Hepatocyte (in vitro differentiated cells): ENCODE results near the gene TBRG1.
"Not testable (repeated sequence)": the region's sequence is repeated elsewhere in the genome, so short reads cannot be mapped to it uniquely, and the experiment has no call there.

Experiments
- EZH2 ChIP-seq: fragments of 200-600 bp; sonication (generic); IDR thresholded peaks from 2 replicates; pipeline ENCODE4 v1.6.1; 2016; ENCODE audit warnings: antibody characterized with exemption, mild to moderate bottlenecking, borderline replicate concordance
- TF ChIP-seq, protein P1 (sequence below): fragments of 200-600 bp; sonication (generic); IDR thresholded peaks from 2 replicates; pipeline ENCODE4 v1.5.1; 2016; ENCODE audit warnings: antibody characterized with exemption, mild to moderate bottlenecking; ENCODE audit not compliant: poor library complexity

DNA sequence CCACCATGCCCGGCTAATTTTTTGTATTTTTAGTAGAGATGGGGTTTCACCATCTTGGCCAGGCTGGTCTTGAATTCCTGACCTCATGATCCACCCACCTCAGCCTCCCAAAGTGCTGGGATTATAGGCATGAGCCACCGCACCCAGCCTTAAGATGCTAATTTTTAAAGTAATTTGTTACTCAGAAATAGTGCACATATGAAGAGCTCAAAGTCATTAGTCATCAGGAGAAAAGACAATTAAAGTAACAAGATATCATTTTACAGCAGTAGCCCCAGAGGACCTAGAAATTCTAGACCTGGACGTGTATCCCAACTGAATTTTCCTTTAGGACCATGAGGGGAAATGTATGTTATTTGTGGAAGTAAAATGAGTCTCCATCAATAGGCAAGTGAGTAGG is 19.9 kb upstream of the TBRG1 start:
- TF ChIP-seq, protein P1, sequence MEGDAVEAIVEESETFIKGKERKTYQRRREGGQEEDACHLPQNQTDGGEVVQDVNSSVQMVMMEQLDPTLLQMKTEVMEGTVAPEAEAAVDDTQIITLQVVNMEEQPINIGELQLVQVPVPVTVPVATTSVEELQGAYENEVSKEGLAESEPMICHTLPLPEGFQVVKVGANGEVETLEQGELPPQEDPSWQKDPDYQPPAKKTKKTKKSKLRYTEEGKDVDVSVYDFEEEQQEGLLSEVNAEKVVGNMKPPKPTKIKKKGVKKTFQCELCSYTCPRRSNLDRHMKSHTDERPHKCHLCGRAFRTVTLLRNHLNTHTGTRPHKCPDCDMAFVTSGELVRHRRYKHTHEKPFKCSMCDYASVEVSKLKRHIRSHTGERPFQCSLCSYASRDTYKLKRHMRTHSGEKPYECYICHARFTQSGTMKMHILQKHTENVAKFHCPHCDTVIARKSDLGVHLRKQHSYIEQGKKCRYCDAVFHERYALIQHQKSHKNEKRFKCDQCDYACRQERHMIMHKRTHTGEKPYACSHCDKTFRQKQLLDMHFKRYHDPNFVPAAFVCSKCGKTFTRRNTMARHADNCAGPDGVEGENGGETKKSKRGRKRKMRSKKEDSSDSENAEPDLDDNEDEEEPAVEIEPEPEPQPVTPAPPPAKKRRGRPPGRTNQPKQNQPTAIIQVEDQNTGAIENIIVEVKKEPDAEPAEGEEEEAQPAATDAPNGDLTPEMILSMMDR = not testable (repeated sequence)
- TF ChIP-seq EZH2 = not testable (repeated sequence)
